Endothelial cell of umbilical vein (primary cell): ENCODE results near the gene ZNF827. TPM values are rescaled to one million over a fixed set of nuclear protein-coding genes. Genes with fewer than 3 reads are reported as not detected.

Experiments used
- BruUV-seq: library from RNA; stranded (reverse); fragments of 400-500 nt; replicated peaks from 2 replicates; lab custom pipeline; 2021; lab: Mats Ljungman, UMichigan
- CTCF ChIA-PET: fragments of 300-600, 350-600 bp; sonication (Branson Sonifier 250); formaldehyde crosslinking; loops from one replicate; lab custom pipeline; 2021; ENCODE audit warnings: antibody characterized with exemption, inconsistent platforms; lab: Charles Lee
- POLR2A ChIA-PET: fragments of 300-600, 350-600 bp; sonication (Branson Sonifier 250); formaldehyde crosslinking; loops from one replicate; lab custom pipeline; 2021; ENCODE audit warnings: antibody characterized with exemption, inconsistent platforms; lab: Charles Lee
- DNase-seq: peaks from one replicate; pipeline ENCODE4 v3.0.0-alpha.2; 2011; ENCODE audit warnings: low read depth, low spot score
- FAIRE-seq: peaks from 2 replicates; lab custom pipeline; 2011; peaks lifted over from hg19 to GRCh38; lab: Jason Lieb, UNC
- H2AFZ ChIP-seq: 2 replicates; pipeline ENCODE4 v1.6.0; 2012; ENCODE audit warnings: low read depth, low read length, control low read depth, inconsistent platforms
- H3K27ac ChIP-seq: 2 replicates; pipeline ENCODE4 v1.5.1; 2011; ENCODE audit warnings: low read depth, mild to moderate bottlenecking, control low read depth, low read length, moderate library complexity; ENCODE audit not compliant: insufficient read depth
- H3K27me3 ChIP-seq, 2 experiments: 2 replicates each; pipeline versions ENCODE4 v1.6.0 to v1.6.1; 2011; ENCODE audit warnings: low read length in 2 of 2, mixed read lengths in 1 of 2; ENCODE audit not compliant: control insufficient read depth in 2 of 2, insufficient read depth in 2 of 2
- H3K36me3 ChIP-seq, 2 experiments: 2 replicates in 1 of 2; 3 replicates in 1 of 2; pipeline ENCODE4 v1.5.1; 2011; ENCODE audit warnings: low read length in 2 of 2, mild to moderate bottlenecking in 1 of 2, moderate library complexity in 1 of 2; ENCODE audit not compliant: control insufficient read depth in 2 of 2, insufficient read depth in 2 of 2; ENCODE audit errors: extremely low read depth in 1 of 2
- H3K4me1 ChIP-seq: 3 replicates; pipeline ENCODE4 v1.5.1; 2011; ENCODE audit warnings: mild to moderate bottlenecking, low read length; ENCODE audit not compliant: control insufficient read depth, insufficient read depth; ENCODE audit errors: extremely low read depth
- H3K4me2 ChIP-seq: 2 replicates; pipeline ENCODE4 v1.6.1; 2011; ENCODE audit warnings: low read length, control low read depth, mixed read lengths; ENCODE audit not compliant: insufficient read depth
- H3K4me3 ChIP-seq, 3 experiments: fragments of 200-600 bp in 1 of 3; sonication (generic), shearing (Covaris generic) in 1 of 3; replicated peaks in 1 of 3; 2 replicates each; pipeline ENCODE4 v1.5.1; 2011 to 2016; ENCODE audit warnings: control low read depth in 3 of 3, low read length in 3 of 3, mild to moderate bottlenecking in 2 of 3, inconsistent platforms in 1 of 3, low read depth in 1 of 3, moderate library complexity in 1 of 3; ENCODE audit not compliant: insufficient read depth in 1 of 3
- H3K79me2 ChIP-seq: 2 replicates; pipeline ENCODE4 v1.6.0; 2012; ENCODE audit warnings: low read length, inconsistent platforms; ENCODE audit not compliant: control insufficient read depth, insufficient read depth
- H3K9ac ChIP-seq: replicated peaks from 2 replicates; pipeline ENCODE3; 2011; ENCODE audit warnings: low read length, control low read depth; ENCODE audit not compliant: insufficient read depth; ENCODE audit errors: extremely low read depth
- H3K9me1 ChIP-seq: replicated peaks from 3 replicates; pipeline ENCODE4 v1.6.0; 2011; ENCODE audit warnings: mild to moderate bottlenecking, low read length; ENCODE audit not compliant: control insufficient read depth, insufficient read depth; ENCODE audit errors: extremely low read depth
- H3K9me3 ChIP-seq: replicated peaks from 2 replicates; pipeline ENCODE4 v1.5.1; 2012; ENCODE audit warnings: low read length, inconsistent platforms; ENCODE audit not compliant: control insufficient read depth, insufficient read depth
- H4K20me1 ChIP-seq: replicated peaks from 2 replicates; pipeline ENCODE3; 2011; ENCODE audit warnings: mild to moderate bottlenecking, low read length; ENCODE audit not compliant: control insufficient read depth, insufficient read depth; ENCODE audit errors: extremely low read depth
- CTCF ChIP-seq, 2 donors: IDR thresholded peaks; 1 replicate in 1 of 2; 2 replicates in 1 of 2; pipeline ENCODE4 v1.5.1; 2011; ENCODE audit warnings: low read length in 2 of 2, mild to moderate bottlenecking in 2 of 2, moderate library complexity in 2 of 2, control low read depth in 1 of 2, inconsistent platforms in 1 of 2, low read depth in 1 of 2; ENCODE audit not compliant: insufficient read depth in 1 of 2; ENCODE audit errors: extremely low read depth in 1 of 2
- EZH2 ChIP-seq: IDR thresholded peaks from 2 replicates; pipeline ENCODE4 v1.6.1; 2012; ENCODE audit warnings: borderline replicate concordance, low read depth, mild to moderate bottlenecking, moderate library complexity, low read length, inconsistent platforms; ENCODE audit not compliant: severe bottlenecking
- FOS ChIP-seq: IDR thresholded peaks from 2 replicates; pipeline ENCODE4 v1.6.1; 2011; ENCODE audit warnings: mild to moderate bottlenecking, low read length, moderate library complexity, borderline replicate concordance; ENCODE audit not compliant: insufficient read depth
- GATA2 ChIP-seq: IDR thresholded peaks from 2 replicates; pipeline ENCODE4 v1.7.0; 2011; ENCODE audit warnings: low read depth, mild to moderate bottlenecking, moderate library complexity, mixed read lengths, low read length; ENCODE audit not compliant: insufficient read length, insufficient read depth
- JUN ChIP-seq: IDR thresholded peaks from 2 replicates; pipeline ENCODE4 v1.6.1; 2011; ENCODE audit warnings: borderline replicate concordance, low read depth; ENCODE audit not compliant: insufficient read length, insufficient read depth
- MAX ChIP-seq: IDR thresholded peaks from 2 replicates; pipeline ENCODE4 v1.6.1; 2011; ENCODE audit not compliant: insufficient read depth, insufficient read length
- MYC ChIP-seq: IDR thresholded peaks from one replicate; pipeline ENCODE4 v1.6.1; 2011; ENCODE audit warnings: mild to moderate bottlenecking, low read depth, low read length
- POLR2A ChIP-seq: IDR thresholded peaks from 2 replicates; pipeline ENCODE4 v1.6.1; 2012; ENCODE audit warnings: low read depth, mild to moderate bottlenecking, control low read depth, low read length
- POLR2AphosphoS5 ChIP-seq: IDR thresholded peaks from 2 replicates; pipeline ENCODE4 v1.6.1; 2012; ENCODE audit warnings: low read depth, mild to moderate bottlenecking, control low read depth, low read length, moderate library complexity; ENCODE audit not compliant: insufficient read depth
- dilution Hi-C: fragments of 300-500 bp; cut with MboI; formaldehyde crosslinking; loops from one replicate; pipeline ENCODE4 v1.15.0; 2019; ENCODE audit warnings: low sequenced_read_pairs; ENCODE audit not compliant: extremely low pct_ligation_motif_present
- intact Hi-C: fragments of 100-400 bp; cut with micrococcal nuclease; formaldehyde crosslinking; loops from one replicate; pipeline ENCODE4 v1.10.0; 2022
- polyA plus RNA-seq, 4 experiments: library from polyadenylated mRNA; depleted of rRNA in 3 of 4; stranded (reverse) in 3 of 4; unstranded in 1 of 4; fragments of >200 nt; gene quantifications; 2 replicates each; pipeline versions ENCODE4 v1.2.1 to v1.2.3, GENCODE V29; 2011 to 2012; ENCODE audit warnings: missing spikeins in 1 of 4
- total RNA-seq: library from RNA; stranded (reverse); gene quantifications from 2 replicates; pipeline ENCODE4 v1.2.3, GENCODE V29; 2021

ZNF827 gene
- total and polyA plus RNA-seq, 2 donors (not counting 3 experiments of a cell fraction or from before 2014, with no cell fraction given) = 16.9 to 23.7 TPM

GRCh38 chr4:145770124-145770523 lies 168.5 kb downstream of the ZNF827 start:
- BruUV-seq = no TSS peak

More at GRCh38 chr4:145770124-145770523, 168.5 kb downstream of the ZNF827 start:
- Histone ChIP-seq H4K20me1 (no peaks in the 10 kb centered on the region), H2AFZ (no peak overlapping the region), H3K27ac (no peak overlapping the region), H3K4me3 (no peak overlapping the region), H3K79me2 (no peaks in the 10 kb centered on the region), H3K4me2 (no peak overlapping the region), H3K36me3 (peaks cover 3 to 10% of the 10 kb centered on the region in 2 experiments), H3K9ac (no peak overlapping the region), H3K27me3 (no peaks in the 10 kb centered on the region), H3K4me1 (no peaks in the 10 kb centered on the region), H3K9me1 (no peaks in the 10 kb centered on the region), H3K9me3 (no peaks in the 10 kb centered on the region)
- intact Hi-C loops (no loop called here), dilution Hi-C loops (no loop called here)
- TF ChIP-seq POLR2A (no peak), EZH2 (no peak), CTCF (IDR thresholded peaks at IDR 0.05; ENCODE audit: extremely low read depth in 1 of 2, insufficient read depth in 1 of 2, low read depth in 1 of 2, low read length in 2 of 2) (no peak), MAX (no peak), GATA2 (no peak), JUN (no peak), MYC (no peak), POLR2AphosphoS5 (no peak), FOS (no peak)
- FAIRE-seq = peak; percentile 26
- POLR2A ChIA-PET = no interaction called here
- DNase-seq = no peak
- CTCF ChIA-PET = interaction anchor here (0.9 to 1.1 kb wide), 2 partner anchors 37 to 50 kb away, joined by 3 read pairs; no protein-coding TSS in a partner anchor
